ENCODE measurements around the gene ZP3.
"Not testable (repeated sequence)": the region's sequence is repeated elsewhere in the genome, so short reads cannot be mapped to it uniquely, and the experiment has no call there.

ZP3 gene

GRCh38 chr7:76482660-76483059 is 57.9 kb downstream of the ZP3 start:
- DNase-seq (ENCODE audit: low read depth in 2 of 3, low spot score in 2 of 3): not testable (repeated sequence)

- DNase-seq (ENCODE audit: low read depth in 2 of 3, low spot score in 2 of 3): not testable (repeated sequence)
These were observed 58.3 kb downstream of the ZP3 start for GRCh38 chr7:76483081-76483480.

GRCh38 chr7:76484456-76484855 is 59.7 kb downstream of the ZP3 start:
- DNase-seq (ENCODE audit: low read depth in 2 of 3, low spot score in 2 of 3): not testable (repeated sequence)

GRCh38 chr7:76485822-76486610 is 61.3 kb downstream of the ZP3 start:
- DNase-seq (ENCODE audit: low read depth in 2 of 3, low spot score in 2 of 3): not testable (repeated sequence)

- not testable (repeated sequence) for DNase-seq (ENCODE audit: low read depth in 2 of 3, low spot score in 2 of 3)
These were observed 61.9 kb downstream of the ZP3 start for GRCh38 chr7:76486618-76487017.

- DNase-seq (ENCODE audit: low read depth in 2 of 3, low spot score in 2 of 3): not testable (repeated sequence)
These were observed 63.2 kb downstream of the ZP3 start for GRCh38 chr7:76487969-76488368.
